Central memory CD4-positive, alpha-beta T cell (primary cell): ENCODE data around the gene TIMELESS.
"Not testable (repeated sequence)": the region's sequence is repeated elsewhere in the genome, so short reads cannot be mapped to it uniquely, and the experiment has no call there.

ENCODE experiments used
- DNase-seq: peaks from one replicate; pipeline ENCODE4 v3.0.0; 2022

The TIMELESS gene

DNA sequence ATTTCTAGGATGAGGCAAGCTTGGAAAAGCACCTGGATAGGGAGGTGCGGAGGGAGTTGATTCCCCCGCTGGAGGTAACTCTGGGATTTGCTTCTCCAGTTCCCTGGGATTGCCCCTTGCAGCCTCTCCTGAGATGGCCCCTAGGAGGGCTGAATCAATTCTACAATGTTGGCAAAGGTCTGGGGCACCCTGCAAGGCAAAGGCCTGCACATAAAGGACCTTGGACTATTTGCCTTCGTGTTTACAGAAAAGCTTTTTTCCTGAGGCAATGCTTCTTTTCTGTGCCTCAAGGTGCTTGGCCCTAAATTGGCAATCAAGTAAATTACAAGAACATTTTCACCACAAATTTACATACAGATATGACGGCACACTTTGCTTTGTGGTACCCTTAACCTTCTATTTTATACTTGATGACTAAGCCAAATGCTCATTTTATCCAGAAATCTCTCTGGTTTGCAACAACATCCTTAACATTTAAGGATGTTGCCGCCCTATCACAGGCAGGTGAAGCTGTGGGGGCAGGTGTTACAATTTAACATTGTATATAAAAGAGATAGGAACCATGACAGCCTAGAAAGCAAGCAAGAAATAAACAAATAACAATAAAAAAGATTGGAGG lies 40.3 kb downstream of the TIMELESS start:
- DNase-seq: no peak

DNA sequence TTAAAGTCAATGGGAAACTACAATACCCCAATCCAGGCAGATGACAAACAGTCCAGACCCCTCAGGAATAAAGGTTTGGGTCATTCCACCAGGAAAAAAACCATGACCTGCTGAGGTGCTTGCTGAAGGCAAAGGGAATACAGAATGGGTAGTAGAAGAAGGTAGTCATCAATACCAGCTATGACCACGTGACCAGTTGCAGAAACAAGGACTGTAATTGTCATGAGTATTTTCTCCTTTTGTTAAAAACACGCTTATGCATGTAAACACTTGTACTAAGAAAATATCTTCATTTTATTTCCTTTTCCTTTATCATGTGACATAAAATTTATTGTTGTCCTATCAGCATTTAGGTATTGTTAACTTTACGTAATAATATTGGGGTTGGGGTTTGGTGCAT lies 45.0 kb downstream of the TIMELESS start:
- not testable (repeated sequence) for DNase-seq

DNA sequence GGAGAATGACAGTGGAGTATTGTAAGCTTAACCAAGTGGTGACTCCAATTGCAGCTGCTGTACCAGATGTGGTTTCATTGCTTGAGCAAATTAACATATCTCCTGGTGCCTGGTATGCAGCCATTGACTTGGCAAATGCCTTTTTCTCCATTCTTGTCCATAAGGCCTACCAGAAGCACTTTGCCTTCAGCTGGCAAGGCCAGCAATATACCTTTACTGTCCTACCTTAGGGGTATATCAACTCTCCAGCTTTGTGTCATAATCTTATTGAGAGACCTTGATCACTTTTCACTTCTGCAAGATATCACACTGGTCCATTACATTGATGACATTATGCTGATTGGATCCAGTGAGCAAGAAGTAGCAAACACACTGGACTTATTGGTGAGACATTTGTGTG lies 47.6 kb downstream of the TIMELESS start:
- not testable (repeated sequence) for DNase-seq

DNA sequence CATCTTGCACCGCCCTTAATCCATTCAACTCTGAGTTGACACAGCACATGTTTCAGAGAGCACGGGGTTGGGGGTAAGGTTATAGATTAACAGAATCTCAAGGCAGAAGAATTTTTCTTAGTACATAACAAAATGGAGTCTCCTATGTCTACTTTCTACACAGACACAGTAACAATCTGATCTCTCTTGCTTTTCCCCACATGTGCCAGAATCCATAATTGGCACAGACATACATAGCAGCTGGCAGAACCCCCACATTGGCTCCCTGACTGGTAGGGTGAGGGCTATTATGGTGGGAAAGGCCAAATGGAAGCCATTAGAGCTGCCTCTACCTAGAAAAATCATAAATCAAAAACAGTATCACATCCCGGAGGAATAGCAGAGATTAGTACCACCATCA lies 48.1 kb downstream of the TIMELESS start:
- DNase-seq: not testable (repeated sequence)

DNA sequence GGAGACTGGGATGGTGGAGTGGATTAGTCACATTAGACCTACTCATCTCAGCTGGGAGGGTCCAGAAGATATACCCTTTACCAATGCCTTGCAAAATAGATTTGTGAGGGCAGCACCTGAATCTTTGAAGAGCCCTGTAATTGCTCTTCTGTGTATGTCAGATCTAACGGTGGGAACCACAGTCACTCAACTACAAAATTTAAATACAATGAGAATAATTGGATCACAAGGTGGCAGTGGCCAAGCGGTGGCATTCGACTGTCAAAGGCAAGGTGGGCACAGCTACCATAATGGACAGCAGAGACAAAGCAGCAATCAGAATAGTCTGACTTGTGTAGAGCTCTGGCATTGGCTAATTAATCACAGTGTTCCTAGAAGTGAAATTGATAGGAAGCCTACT lies 49.8 kb downstream of the TIMELESS start:
- DNase-seq: not testable (repeated sequence)

GRCh38 chr12:56398324-56398723 lies 50.9 kb downstream of the TIMELESS start:
- DNase-seq: no peak

- no peak for DNase-seq
Observed at GRCh38 chr12:56392331-56392730, 56.9 kb downstream of the TIMELESS start.

GRCh38 chr12:56391721-56392120 lies 57.5 kb downstream of the TIMELESS start:
- no peak for DNase-seq

DNA sequence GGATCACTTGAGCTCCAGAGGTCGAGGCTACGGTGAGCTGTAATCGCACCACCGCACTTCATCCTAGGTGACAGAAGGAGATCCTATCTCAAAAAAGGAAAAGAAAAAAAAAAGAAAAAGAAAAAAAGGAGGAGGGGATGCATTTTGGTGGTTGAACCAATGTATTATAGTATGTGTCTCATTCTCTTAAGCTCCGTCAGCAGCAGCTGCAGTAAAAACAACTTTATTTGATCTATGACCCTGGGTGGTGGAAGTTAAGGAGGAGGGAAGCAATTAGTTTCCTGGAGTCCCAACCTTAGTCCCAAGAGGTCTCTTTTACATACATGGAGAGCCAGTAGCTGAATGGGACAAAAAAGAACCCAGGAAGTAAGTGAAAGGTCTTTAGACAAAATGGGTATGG lies 59.8 kb downstream of the TIMELESS start:
- no peak for DNase-seq

GRCh38 chr12:56387152-56387736 lies 62.0 kb downstream of the TIMELESS start:
- no peak for DNase-seq

GRCh38 chr12:56385873-56386272 lies 63.4 kb downstream of the TIMELESS start:
- no peak for DNase-seq

DNA sequence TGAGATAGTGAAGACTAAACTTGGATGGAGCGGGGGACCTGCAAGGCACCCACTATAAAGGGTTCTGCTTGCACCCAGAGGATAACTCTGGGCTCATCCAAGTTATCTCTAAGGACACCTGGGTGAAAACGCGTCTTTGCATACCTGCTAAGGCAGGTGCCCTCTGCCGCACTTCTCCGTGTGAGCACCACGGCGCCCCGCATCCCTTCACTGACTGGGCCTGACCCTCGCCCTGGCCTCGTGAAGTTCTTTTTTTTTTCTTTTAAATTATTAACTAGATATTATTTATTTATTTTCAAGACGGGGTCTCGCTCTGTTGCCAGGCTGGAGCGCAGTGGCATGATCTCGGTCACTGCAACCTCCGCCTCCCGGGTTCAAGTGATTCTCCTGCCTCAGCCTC lies 66.6 kb downstream of the TIMELESS start:
- DNase-seq: no peak

GRCh38 chr12:56377989-56378316 lies 71.3 kb downstream of the TIMELESS start:
- no peak for DNase-seq

DNA sequence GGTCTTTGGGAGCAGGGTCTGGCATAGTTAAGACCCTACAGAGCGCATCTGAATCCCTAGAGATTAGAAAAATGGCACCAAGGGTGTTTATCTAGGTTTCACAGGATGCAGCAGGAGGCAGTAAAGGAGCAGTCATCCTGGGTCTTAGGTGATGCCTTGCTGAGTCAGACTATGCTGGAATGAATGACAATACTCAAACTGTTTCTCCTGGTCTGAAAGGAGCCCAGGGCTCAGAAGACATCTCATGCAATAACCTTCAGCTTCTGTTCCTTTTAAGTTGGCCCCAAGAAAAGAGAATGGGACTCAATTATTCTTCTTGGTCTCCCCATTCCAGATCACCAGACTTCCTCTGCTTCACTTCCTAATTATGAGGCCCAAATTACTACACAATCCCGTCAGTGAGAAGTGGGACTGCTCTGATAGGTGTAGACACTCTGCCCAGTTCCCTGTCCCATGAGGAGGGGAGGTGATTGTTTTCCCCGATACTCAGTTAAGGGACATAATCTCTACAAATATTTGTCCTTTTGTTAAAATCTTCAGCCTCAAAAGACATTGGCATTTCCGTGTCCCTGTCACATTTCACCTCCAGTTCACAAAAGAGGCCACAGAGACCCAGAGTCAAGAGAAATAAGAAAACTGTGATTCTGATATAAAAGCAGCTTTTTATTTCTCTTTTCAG lies 71.8 kb downstream of the TIMELESS start:
- no peak for DNase-seq

DNA sequence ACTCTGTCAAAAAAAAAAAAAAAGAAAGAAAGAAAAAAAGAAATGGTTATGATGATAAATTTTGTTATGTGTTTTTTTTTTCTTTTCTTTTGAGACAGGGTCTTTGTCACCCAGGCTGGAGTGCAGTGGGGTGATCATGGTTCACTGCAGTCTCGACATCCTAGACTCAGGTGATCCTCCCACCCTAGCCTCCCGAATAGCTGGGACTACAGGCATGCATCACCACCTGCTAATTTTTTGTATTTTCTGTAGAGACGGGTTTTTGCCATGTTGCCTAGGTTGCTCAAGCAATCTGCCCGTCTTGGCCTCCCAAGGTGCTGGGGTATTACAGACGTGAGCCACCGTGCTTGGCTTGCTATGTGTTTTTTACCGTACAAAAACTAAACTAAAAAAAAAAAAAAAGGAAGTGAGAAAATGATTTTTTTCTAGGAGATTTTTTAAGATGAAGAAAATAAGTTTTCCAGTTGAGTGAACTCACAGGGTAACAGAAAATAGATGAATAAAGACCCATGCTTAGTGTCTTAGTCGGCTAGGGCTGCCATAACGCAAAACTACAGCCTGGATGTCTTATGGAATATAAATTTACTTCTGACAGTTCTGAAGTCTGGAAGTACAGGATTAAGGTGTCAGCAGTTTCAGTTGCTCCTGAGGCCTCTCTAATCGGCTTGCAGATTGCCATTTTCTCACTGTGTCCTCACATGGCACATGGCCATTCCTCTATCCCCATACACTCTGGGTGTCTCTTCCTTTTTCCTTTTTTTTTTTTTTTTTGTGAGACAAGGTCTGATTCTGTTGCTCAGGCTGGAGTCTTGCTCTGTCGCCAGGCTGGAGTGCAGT lies 73.4 kb downstream of the TIMELESS start:
- no peak for DNase-seq

DNA sequence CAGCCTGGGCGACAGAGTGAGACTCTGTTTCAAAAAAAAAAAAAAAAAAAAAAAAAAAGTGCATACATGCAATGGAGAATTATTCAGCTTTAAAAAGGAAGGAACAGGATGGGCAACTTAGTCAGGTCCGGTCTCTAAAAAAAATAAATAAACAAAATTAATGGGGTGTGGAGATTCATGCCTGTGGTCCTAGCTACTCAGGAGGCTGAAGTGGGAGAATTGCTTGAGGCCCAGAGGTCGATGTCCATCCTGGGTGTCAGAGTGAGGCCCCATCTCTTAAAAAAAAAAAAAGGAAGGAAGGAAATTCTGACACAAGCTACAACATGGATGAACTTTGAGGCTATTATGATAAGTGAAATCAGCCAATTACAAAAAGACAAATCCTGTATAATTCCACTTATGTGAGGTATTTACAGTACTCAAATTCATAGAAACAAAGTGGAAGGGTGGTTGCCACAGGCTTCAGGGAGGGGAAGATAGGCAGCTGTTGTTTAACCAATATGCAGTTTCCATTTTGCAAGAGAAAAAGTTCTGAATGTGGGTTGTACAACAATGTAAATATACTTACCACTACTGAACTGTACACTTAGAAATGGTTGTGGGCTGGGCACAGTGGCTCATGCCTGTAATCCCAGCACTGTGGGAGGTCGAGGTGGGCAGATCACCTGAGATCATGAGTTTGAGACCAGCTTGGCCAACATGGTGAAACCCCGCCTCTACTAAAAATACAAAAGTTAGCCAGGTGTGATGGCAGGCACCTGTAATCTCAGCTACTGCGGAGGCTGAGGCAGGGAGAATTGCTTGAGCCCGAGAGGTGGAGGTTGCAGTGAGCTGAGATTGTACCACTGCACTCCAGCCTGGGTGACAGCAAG lies 74.3 kb downstream of the TIMELESS start:
- DNase-seq: no peak

DNA sequence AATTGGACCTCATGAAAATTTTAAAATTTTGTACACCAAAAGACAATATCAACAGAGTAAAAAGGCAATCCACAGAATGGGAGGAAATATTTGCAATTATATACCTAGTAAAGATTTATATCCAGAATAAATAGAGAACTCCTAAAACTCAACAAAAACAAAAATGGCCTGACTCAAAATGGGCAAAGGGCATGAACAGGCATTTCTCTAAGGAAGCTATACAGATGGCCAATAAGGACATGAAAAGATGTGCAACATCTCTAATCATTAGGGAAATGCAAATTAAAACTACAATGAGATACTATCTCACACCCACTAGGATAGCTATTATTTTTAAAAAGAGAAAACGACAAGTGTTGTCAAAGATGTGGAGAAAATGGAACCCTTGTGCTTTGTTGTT lies 75.7 kb downstream of the TIMELESS start:
- no peak for DNase-seq

GRCh38 chr12:56366948-56367347 lies 82.3 kb downstream of the TIMELESS start:
- DNase-seq: no peak
